GM18868 (cell line): ENCODE results near the gene C4BPB.
"Not testable (repeated sequence)": the region's sequence is repeated elsewhere in the genome, so short reads cannot be mapped to it uniquely, and the experiment has no call there.

Experiments
- ATAC-seq: cut with Tn5 transposase; IDR thresholded peaks from one replicate; pipeline ENCODE4 v1.9.1; 2021; ENCODE audit warnings: mild to moderate bottlenecking, moderate library complexity; ENCODE audit not compliant: unreplicated experiment

C4BPB gene

GRCh38 chr1:207088701-207089626 is at the start of gene C4BPB:
Gene C4BPB (plus strand): TSS chr1:207088860. CDS start chr1:207089532, 672 bp downstream.
- ATAC-seq: peak; percentile 50

- ATAC-seq: no peak
Observed at GRCh38 chr1:207039380-207040180, 49.1 kb upstream of the C4BPB start.

GRCh38 chr1:207040181-207040533 is 48.5 kb upstream of the C4BPB start:
- ATAC-seq: no peak

GRCh38 chr1:207041397-207041796 is 47.3 kb upstream of the C4BPB start:
- ATAC-seq: not testable (repeated sequence)

- ATAC-seq: no peak
Observed at GRCh38 chr1:207045453-207045852, 43.2 kb upstream of the C4BPB start.

GRCh38 chr1:207047505-207047904 is 41.2 kb upstream of the C4BPB start:
- ATAC-seq: no peak

- no peak for ATAC-seq
Observed at GRCh38 chr1:207048041-207048440, 40.6 kb upstream of the C4BPB start.

- ATAC-seq: no peak
Observed at GRCh38 chr1:207049054-207049453, 39.6 kb upstream of the C4BPB start.

- no peak for ATAC-seq
Observed at GRCh38 chr1:207049514-207049913, 39.1 kb upstream of the C4BPB start.

GRCh38 chr1:207049974-207050391 is 38.7 kb upstream of the C4BPB start:
- no peak for ATAC-seq

- ATAC-seq: peak; percentile 48
Observed at GRCh38 chr1:207050480-207051190, 38.0 kb upstream of the C4BPB start.

GRCh38 chr1:207051191-207051943 is 37.3 kb upstream of the C4BPB start, which contains the start of gene YOD1:
Gene YOD1 (minus strand): TSS chr1:207051208. CDS start chr1:207051030, 178 bp downstream.
- no peak for ATAC-seq

- peak; percentile 84 for ATAC-seq
Observed at GRCh38 chr1:207052911-207053769, 35.5 kb upstream of the C4BPB start, which contains the start of gene PFKFB2. Gene PFKFB2 (plus strand): TSS chr1:207053275. CDS start chr1:207054718, 1,443 bp downstream.

GRCh38 chr1:207054491-207054890 is 34.2 kb upstream of the C4BPB start:
- no peak for ATAC-seq

- ATAC-seq: no peak
Observed at GRCh38 chr1:207055386-207056001, 33.2 kb upstream of the C4BPB start.

GRCh38 chr1:207056673-207057072 is 32.0 kb upstream of the C4BPB start:
- no peak for ATAC-seq

- ATAC-seq: no peak
Observed at GRCh38 chr1:207058252-207058651, 30.4 kb upstream of the C4BPB start.

- no peak for ATAC-seq
Observed at GRCh38 chr1:207058878-207059867, 29.5 kb upstream of the C4BPB start.
